Large intestine (tissue), 3 donors: ENCODE results near the gene GBP4. TPM values are rescaled to one million over a fixed set of nuclear protein-coding genes. Genes with fewer than 3 reads are reported as not detected.

ENCODE experiments used
- DNase-seq, 2 donors: peaks; one replicate each; pipeline versions ENCODE4 v3.0.0 to v3.0.0-alpha.2; 2013
- H3K27ac ChIP-seq: one replicate; pipeline ENCODE4 v1.5.1; 2013; ENCODE audit warnings: low read length
- H3K27me3 ChIP-seq: 2 replicates; pipeline ENCODE4 v1.6.1; 2013; ENCODE audit warnings: low read length; ENCODE audit not compliant: control insufficient read depth, insufficient read depth
- H3K36me3 ChIP-seq: 2 replicates; pipeline ENCODE4 v1.6.1; 2013; ENCODE audit warnings: low read length; ENCODE audit not compliant: control insufficient read depth, insufficient read depth
- H3K4me1 ChIP-seq: one replicate; pipeline ENCODE4 v1.6.1; 2013; ENCODE audit warnings: low read length; ENCODE audit not compliant: control insufficient read depth, insufficient read depth
- H3K4me3 ChIP-seq: one replicate; pipeline ENCODE4 v1.5.1; 2013; ENCODE audit warnings: low read length
- H3K9me3 ChIP-seq: one replicate; pipeline ENCODE4 v1.6.1; 2013; ENCODE audit warnings: mild to moderate bottlenecking, low read depth, low read length, moderate library complexity; ENCODE audit not compliant: control insufficient read depth
- WGBS: methylation state at CpG from one replicate; pipeline ENCODE4 v1.1.5; 2013; ENCODE audit warnings: low lambda C conversion rate; ENCODE audit not compliant: insufficient coverage; 5-methylcytosine and 5-hydroxymethylcytosine counted together
- polyA plus RNA-seq: library from polyadenylated mRNA; unstranded; fragments of 120-200 nt; gene quantifications from one replicate; pipeline ENCODE4 v1.2.1, GENCODE V29; 2013

The GBP4 gene
- polyA plus RNA-seq, 1 donor = 8.9 TPM

DNA sequence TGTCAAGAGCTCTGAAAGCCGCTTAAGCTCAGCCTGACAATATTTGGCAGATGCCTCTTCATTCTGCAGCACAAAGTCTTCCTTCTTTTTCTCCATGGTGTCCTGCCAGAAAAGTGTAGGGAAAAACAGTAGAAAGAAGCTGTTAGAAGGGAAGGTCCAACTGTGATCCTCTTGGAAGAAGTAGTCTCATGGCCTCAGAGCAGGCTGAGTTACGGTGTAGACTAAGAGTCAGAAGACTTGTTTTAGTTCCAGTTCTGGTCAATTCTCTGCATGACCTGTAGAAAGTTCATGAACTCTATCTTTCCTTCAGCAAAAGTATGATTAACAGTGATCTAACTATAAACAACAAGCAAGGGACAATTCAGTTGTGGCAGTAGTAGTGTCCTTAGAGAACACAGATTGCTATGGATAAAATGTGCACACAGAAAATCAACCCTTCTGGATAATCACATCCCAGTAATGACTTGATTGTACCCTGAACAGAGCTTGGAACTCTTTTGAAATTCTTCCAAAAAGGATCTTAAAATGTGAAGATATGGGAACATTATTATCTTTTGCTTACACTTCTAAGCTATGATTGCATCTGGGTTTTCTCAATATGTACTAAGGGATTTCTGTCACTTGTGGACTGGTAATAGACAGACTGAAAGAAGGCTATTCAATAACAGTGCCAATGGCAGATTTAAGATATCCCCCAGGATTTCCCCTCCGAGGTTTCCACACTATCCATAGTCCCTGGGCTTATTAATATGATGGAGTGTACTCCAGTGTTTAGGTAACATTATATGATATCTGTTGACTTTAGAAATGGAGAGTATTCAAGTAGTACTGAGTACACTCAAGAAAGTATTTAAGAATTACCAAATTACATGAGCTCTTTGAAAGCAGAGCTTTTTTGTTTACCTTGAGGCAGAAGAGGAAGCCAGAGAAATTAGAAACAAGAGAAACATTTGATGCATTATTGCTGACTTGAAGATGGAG is 50.8 kb downstream of the GBP4 start:
- Histone ChIP-seq H3K36me3 (no peaks in the 10 kb centered on the region), H3K27me3 (no peaks in the 10 kb centered on the region), H3K9me3 (no peaks in the 10 kb centered on the region), H3K27ac (no peak overlapping the region), H3K4me3 (no peak overlapping the region), H3K4me1 (no peaks in the 10 kb centered on the region)
- WGBS = no CpG with 5 or more reads among the region's 3 CpGs
- no peak for DNase-seq

- WGBS = 79% methylated on average over 2 of the region's 3 CpGs
- Histone ChIP-seq H3K27ac (no peak overlapping the region), H3K36me3 (no peaks in the 10 kb centered on the region), H3K9me3 (no peaks in the 10 kb centered on the region), H3K27me3 (no peaks in the 10 kb centered on the region), H3K4me3 (no peak overlapping the region), H3K4me1 (no peaks in the 10 kb centered on the region)
- no peak for DNase-seq
These were observed 52.0 kb downstream of the GBP4 start for GRCh38 chr1:89146721-89147120.

DNA sequence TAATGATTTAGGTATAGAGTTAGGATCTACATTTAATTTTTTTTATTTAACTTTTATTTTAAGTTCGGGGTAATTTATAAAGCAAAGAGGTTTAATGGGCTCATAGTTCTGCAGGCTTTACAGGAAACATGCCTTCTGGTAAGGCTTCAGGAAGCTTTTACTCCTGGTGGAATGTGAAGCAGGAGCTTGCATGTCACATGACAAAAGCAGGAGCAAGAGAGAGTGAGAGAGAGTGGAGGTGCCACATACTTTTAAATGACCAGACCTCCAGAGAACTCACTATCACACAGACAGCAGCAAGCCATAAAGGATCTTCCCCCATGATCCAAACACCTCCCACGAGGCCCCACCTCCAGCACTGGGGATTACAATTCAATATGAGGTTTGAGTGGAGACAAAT is 55.3 kb downstream of the GBP4 start:
- no peaks in the 10 kb centered on the region for H3K27me3 ChIP-seq
- no peaks in the 10 kb centered on the region for H3K4me1 ChIP-seq
- no peaks in the 10 kb centered on the region for H3K9me3 ChIP-seq
- no peak for DNase-seq
- WGBS = 100% methylated on average over 1 of the region's 2 CpGs
- H3K27ac ChIP-seq = no peak overlapping the region
- H3K4me3 ChIP-seq = no peak overlapping the region
- H3K36me3 ChIP-seq = no peaks in the 10 kb centered on the region

- no peaks in the 10 kb centered on the region for H3K27me3 ChIP-seq
- no peaks in the 10 kb centered on the region for H3K36me3 ChIP-seq
- H3K4me3 ChIP-seq = no peak overlapping the region
- no peaks in the 10 kb centered on the region for H3K4me1 ChIP-seq
- WGBS = 75% methylated on average over 2 of the region's 4 CpGs
- DNase-seq = no peak
- H3K9me3 ChIP-seq = peaks cover 3% of the 10 kb centered on the region
- no peak overlapping the region for H3K27ac ChIP-seq
These were observed 56.6 kb downstream of the GBP4 start for GRCh38 chr1:89142160-89142559.

DNA sequence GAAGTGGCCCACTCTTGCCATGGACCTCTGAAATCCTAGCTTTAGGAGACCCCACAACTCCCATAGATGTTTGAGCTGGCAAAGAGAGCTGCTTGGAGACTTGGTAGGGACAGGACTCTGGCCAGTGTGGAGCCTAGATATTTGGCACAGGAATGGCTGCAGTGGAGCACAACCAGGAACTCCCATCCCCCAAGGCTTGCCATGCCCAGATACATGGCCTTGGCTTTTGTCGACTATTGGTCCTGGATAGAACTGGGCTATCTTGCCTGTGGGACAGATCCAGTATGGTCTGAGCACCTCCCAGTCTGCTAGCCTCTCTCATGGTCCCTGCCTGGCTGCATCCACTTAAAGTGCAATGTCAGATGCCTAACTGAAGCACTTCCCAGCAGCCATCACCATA is 65.0 kb downstream of the GBP4 start:
- Histone ChIP-seq H3K36me3 (no peaks in the 10 kb centered on the region), H3K27ac (no peak overlapping the region), H3K4me3 (no peak overlapping the region), H3K9me3 (peaks cover 3% of the 10 kb centered on the region), H3K4me1 (peaks cover 6% of the 10 kb centered on the region), H3K27me3 (no peaks in the 10 kb centered on the region)
- DNase-seq = no peak
- no CpG with 5 or more reads among the region's 1 CpG for WGBS

Other genes starting within 250 kb of the GBP4 start
- gene KYAT3, start 206.3 kb downstream of the GBP4 start, polyA plus RNA-seq = 38.4 TPM
- 11.9 TPM for gene RBMXL1, start 206.3 kb downstream of the GBP4 start, polyA plus RNA-seq
- 109 TPM for gene GBP3, start 176.1 kb downstream of the GBP4 start, polyA plus RNA-seq
- 39.3 TPM for gene GBP1, start 133.7 kb downstream of the GBP4 start, polyA plus RNA-seq
- 56.9 TPM for gene GBP2, start 72.8 kb downstream of the GBP4 start, polyA plus RNA-seq
- 0.10 TPM for gene GBP7, start 22.9 kb downstream of the GBP4 start, polyA plus RNA-seq
- 1.7 TPM for gene GBP5, start 73.9 kb upstream of the GBP4 start, polyA plus RNA-seq
- 0.04 TPM for gene GBP6, start 165.1 kb upstream of the GBP4 start, polyA plus RNA-seq